ENCODE data around the gene PFKFB4.

- TF ChIP-seq TARDBP (IDR thresholded peaks at IDR 0.05) (no peak), FOXM1 (IDR thresholded peaks at IDR 0.05; ENCODE audit: borderline replicate concordance) (no peak), ARNT (IDR thresholded peaks at IDR 0.05) (no peak), ELF4 (IDR thresholded peaks at IDR 0.05) (no peak), PKNOX1 (IDR thresholded peaks at IDR 0.05) (no peak)
These were observed 7.4 kb upstream of the PFKFB4 start for GRCh38 chr3:48564022-48564421.
